Measurements from ENCODE around the gene CGN.
A peak's percentile ranks its signal among the peaks of the same experiment; 100 is the strongest.

The CGN gene

DNA sequence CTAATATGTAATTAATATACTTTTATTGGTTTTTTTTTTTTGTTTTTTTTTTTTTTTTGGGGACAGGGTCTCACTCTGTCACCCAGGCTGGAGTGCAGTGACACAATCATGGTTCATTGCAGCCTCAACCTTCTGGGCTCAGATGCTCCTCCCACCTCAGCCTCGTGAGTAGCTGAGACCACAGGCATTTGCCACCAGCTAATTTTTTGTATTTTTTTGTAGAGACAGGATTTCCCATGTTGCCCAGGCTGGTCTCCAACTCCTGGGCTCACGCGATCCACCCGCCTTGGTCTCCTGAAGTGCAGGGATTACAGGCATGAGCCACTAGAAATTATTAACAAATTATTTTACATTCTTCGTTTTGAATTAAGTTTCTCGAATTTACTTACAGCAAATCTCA is 35.1 kb upstream of the CGN start:
- peak; percentile 37 for DNase-seq (ENCODE audit: low read depth)
- H3K4me3 ChIP-seq (ENCODE audit: low read length) = no peak overlapping the region
- TF ChIP-seq, protein P1, sequence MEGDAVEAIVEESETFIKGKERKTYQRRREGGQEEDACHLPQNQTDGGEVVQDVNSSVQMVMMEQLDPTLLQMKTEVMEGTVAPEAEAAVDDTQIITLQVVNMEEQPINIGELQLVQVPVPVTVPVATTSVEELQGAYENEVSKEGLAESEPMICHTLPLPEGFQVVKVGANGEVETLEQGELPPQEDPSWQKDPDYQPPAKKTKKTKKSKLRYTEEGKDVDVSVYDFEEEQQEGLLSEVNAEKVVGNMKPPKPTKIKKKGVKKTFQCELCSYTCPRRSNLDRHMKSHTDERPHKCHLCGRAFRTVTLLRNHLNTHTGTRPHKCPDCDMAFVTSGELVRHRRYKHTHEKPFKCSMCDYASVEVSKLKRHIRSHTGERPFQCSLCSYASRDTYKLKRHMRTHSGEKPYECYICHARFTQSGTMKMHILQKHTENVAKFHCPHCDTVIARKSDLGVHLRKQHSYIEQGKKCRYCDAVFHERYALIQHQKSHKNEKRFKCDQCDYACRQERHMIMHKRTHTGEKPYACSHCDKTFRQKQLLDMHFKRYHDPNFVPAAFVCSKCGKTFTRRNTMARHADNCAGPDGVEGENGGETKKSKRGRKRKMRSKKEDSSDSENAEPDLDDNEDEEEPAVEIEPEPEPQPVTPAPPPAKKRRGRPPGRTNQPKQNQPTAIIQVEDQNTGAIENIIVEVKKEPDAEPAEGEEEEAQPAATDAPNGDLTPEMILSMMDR (conservative IDR thresholded peaks at IDR 0.05; ENCODE audit: low read length) = no peak

DNA sequence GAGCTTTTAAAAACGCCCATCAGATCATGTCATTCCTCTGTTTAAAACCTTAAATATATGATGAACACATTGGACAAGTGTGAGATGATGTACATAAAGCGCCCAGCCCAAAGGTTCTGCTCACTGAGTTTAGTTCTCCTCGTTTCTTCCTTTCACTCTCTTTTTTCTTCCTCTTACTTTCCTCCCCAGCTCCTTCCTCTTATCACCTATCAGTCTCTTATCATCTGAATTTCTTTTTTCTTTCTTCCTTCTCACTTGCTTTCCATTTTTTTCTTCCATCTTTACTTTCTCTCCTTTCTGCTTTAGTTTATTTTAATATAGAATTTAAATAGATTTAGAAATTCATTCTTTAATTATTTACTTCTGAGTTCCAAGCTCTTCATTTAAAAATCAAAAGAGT is 34.1 kb upstream of the CGN start:
- TF ChIP-seq, protein P1 (conservative IDR thresholded peaks at IDR 0.05; ENCODE audit: low read length) = no peak
- H3K4me3 ChIP-seq (ENCODE audit: low read length) = no peak overlapping the region
- no peak for DNase-seq (ENCODE audit: low read depth)

DNA sequence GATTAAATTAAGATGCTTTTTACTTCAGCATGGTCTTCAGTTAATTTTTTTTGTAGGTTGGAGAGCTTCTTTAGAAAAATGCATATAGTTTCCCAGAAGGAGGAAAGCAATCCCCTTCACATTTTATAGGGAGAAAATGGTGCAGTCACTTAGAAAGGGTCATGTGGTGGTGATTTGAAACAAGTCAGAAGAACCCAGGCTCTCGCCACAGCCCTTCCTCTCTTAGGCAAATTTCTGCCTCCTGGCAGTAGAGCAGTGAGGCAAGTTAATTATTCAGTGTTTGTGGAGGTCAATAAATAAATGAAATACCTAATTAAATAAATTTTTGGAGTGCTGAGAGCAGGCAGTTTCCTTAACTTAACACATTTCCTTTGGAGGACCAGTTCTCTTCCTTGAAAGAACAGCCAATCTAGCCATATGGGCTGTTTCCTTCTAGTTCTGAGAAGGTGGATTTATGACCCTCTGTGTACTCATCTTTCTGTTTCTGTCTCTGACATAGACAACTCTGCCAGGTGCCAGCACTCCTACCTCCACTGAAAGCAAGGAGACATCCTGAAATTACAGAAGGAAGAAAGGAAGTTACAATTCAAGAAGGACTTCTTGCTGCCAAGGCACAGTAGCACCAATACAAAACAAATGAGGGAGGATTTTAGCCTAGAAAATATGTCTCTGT is 32.9 kb upstream of the CGN start:
- TF ChIP-seq, protein P1 (conservative IDR thresholded peaks at IDR 0.05; ENCODE audit: low read length) = no peak
- no peak for DNase-seq (ENCODE audit: low read depth)
- no peak overlapping the region for H3K4me3 ChIP-seq (ENCODE audit: low read length)

DNA sequence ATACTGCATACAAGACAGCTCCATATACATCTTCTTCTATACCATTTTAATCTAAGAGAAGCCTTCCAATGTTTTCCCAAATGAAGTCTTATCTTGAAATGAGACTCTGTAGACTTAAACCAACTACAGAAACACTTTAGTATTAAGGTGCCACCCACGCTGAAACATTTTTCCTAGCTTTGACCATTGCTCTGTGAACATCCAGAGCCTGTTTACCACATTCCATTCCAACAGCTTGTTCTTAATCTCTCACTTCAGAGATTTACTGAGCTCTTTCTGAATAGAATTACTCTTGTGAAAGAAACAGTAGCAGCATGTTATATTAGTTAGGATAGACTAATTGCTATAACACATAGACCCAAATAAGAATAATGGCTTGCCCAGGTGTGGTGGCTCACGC is 32.3 kb upstream of the CGN start:
- no peak overlapping the region for H3K4me3 ChIP-seq (ENCODE audit: low read length)
- DNase-seq (ENCODE audit: low read depth) = peak; percentile 24
- TF ChIP-seq, protein P1 (conservative IDR thresholded peaks at IDR 0.05; ENCODE audit: low read length) = no peak

DNA sequence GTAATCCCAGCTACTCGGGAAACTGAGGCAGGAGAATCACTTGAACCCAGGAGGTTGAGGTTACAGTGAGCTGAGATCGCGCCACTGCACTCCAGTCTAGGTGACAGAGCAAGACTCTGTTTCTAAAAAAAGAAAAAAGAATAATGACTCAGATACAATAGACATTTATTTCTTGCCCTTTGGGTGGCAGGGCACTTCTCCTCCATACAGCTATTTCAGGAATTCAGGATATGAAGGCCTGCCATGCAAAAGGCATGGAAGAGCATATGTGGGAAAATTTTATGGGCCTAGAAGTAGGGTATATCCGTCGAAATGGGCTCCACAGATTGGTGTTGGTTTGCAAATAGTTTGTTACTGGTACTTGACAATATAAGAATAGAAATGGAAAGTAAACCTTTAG is 31.7 kb upstream of the CGN start:
- TF ChIP-seq, protein P1 (conservative IDR thresholded peaks at IDR 0.05; ENCODE audit: low read length) = no peak
- DNase-seq (ENCODE audit: low read depth) = peak; percentile 39
- no peak overlapping the region for H3K4me3 ChIP-seq (ENCODE audit: low read length)

DNA sequence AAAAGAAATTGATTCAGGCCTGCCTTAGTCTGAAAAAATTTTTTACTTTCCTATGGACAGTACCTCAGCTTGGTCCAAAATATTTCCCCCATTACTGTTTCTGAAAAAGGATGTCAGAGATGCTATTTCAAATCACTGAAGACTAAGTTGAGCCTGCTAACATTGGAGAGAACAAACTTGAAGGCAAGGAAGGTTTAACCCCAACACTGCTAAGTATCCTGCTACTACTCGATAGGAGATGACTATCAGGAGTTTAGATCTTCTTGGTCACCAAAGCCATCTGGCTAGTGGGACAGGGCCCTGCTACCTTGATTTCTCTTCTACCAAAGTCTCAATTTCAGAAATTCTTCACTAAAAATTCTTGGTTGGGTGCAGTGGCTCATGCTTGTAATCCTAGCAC is 29.2 kb upstream of the CGN start:
- DNase-seq (ENCODE audit: low read depth) = no peak
- no peak overlapping the region for H3K4me3 ChIP-seq (ENCODE audit: low read length)
- TF ChIP-seq, protein P1 (conservative IDR thresholded peaks at IDR 0.05; ENCODE audit: low read length) = no peak

DNA sequence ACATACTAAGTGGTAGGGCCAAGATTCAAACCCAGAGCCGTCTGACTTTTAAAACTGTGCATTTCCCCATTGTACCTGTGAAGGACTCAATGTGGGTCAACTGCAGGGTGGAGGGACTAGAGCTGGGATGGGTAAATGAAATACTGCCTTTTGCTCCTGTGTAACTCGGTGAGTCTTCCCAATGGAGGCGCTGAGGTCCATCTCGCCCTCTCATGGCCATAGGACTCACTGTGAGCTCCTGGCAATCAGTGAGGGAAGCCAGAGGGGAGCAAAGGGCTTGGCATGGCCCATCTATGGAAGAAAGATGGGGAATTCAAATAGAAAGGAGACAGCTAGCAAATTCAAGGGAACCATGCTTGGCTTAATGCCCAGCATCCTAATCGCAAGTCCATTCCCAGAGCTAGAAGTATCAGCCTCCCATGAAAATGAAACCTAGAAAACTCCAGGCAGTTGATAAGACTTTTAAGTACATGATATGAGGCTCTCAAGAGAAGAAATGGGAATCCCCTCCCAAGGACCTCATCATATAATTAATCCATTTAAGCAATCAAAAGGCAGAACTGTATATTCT is 25.4 kb upstream of the CGN start:
- no peak overlapping the region for H3K4me3 ChIP-seq (ENCODE audit: low read length)
- TF ChIP-seq, protein P1 (conservative IDR thresholded peaks at IDR 0.05; ENCODE audit: low read length) = no peak
- no peak for DNase-seq (ENCODE audit: low read depth)
